GM19328 (cell line): Measurements from ENCODE around the gene CDK14.

ENCODE experiments used
- ATAC-seq: cut with Tn5 transposase; IDR thresholded peaks from one replicate; pipeline ENCODE4 v1.9.1; 2021; ENCODE audit warnings: mild to moderate bottlenecking, moderate library complexity; ENCODE audit not compliant: unreplicated experiment

Gene CDK14

DNA sequence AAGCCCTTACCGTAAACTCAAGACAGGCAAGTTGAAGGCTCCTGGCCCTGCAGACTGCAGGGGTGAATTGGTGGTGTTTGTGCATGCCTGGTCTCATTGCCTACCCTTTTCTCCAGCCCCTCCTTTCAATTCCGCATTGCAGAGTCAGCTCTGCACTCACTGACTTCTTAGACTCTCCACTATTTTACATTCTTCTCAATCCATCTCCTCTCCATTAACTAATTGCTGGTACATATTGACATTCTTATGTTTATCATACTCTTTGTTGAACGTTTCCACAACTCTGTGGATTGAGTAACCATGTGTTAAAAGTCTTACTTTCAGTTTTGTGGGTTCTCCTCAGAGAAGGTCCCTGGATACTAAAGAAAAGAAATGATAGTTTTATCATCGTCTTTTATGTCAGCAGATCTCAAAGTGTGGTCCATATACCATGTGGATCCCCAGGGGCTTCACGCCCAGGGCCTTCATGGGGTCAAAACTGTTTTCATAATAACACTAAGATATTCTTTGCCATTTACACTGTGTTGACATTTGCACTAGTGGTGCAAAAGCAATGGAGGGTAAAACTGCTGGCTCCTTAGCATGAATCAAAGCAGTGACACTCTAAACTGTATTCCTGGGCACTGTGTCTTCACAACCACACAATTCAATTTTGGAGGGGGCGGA lies 532.7 kb downstream of the CDK14 start:
- no peak for ATAC-seq

DNA sequence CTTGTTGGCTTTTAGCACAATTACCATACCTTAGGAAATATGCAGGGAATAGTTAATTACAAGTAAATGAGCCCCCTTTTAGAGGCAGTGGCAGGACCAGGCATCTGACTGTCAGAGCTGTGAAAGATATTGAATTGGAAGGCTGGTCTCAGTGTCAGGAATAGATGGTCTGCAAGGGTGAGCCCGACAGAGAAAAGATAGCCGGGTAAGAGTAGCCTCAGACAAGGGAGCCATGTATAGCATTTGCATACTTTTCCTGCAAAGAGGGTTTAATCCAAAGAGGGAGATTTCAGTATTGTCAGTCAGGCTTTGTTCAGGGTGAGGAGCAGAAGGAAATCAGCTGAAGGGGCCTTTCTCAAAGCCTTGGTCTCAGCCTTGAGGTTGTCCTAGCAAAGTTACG lies 539.2 kb downstream of the CDK14 start:
- ATAC-seq: no peak

DNA sequence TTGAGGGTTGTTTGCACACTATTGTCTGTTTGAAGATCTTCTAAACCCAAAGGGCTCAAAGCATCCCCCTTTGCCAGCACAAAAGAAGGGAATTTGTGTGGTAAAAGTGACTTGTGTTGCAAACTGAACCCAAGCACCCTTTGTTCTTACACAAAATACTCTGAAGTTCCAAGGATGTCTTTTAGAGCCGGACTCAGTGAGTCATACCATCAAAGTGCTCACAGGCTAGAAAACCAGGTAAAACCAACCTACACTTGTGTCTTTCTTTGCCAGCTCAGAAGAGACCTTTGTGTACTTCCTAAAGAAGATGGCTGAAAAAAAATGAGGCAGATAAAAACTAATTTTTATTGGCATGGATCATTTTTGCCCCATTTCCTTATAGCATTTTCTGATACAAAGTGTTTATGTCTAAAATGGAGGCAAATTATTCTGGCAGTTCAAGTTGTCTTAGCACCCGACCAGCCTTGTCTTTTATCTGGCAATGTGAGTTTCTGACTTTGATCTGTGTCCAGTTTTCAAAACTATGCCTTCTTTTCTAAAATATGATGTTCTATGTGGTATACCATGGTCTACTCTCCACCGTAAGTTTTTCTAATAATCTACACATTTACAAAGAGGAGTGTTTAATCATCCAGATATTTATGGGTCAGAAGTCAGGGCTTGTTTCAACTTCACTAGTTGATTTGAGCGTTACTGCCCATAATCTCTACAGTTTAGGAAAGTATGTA lies 539.7 kb downstream of the CDK14 start:
- no peak for ATAC-seq

DNA sequence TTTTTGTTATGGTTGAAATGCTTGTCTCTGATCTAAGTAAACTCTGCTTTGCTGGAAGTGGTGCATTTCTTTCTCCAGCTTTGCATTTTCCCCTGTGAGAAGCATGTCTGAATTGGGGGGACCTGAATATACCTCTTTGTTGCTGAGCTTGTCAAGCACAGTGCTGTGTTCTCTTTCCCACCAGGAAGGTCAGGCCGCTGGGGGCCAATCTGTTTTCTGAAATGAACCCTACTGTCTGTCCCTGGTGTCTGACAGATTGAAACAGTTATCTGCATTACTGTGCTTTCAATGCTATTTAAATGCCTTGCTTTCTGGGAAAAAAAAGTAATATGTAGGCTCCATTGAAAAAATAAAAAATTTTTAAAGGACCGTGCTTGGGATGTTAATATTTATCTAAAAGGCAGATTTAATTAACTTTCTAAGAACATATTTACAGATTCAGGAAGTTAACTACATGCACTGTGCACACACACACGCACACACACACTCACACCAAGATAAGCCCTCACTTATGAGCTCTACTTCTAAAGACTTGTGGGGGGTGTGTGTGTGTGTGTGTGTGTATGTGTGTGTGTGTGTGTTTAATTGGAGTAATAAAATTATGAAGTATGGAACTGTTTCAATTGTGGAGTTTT lies 541.1 kb downstream of the CDK14 start:
- no peak for ATAC-seq

DNA sequence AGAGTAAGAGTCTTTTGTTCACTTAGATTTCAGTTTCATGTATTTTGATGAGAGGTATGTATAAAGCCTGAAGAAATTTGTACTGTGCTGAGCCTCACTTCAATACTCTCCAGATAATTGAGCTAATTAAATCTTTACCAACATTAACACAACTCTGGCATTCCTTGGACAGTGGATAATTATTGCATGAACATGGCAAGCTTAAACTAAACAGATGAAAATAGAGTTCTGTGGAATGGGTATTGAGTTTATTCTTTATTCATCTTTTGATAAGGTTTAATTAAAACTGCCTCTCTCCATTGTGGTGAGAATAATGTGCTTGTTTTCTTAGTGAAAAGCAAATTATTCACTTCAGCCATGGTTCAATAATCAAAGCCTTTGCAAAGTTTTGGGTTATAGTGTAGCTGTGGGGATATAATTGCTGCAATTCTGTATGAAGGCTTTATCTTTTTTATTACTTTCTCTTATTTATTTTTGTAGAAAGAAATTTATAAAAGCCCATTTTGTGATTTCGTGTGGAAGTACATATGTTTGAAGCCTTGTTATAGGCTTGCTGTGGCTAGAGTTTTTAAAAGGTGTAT lies 541.8 kb downstream of the CDK14 start:
- no peak for ATAC-seq

DNA sequence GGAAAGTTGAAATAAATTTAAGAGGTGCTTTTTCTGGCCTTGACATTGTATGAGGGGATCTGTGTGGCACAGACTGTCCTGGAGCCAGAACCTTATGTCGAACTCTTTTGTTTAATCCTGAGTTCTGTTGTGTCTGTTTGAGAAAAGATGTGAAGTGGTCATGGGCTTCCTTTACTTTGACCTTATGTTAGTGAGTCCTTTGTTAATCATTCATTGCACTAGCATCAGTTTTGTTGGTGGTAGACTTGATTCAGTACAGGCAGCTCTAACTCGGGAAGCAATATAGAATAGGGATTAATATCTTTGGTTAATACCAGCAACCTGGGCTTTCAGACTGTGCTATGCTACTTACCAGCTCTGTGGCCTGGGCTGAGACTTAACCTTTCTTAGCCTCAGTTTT lies 544.2 kb downstream of the CDK14 start:
- ATAC-seq: no peak

DNA sequence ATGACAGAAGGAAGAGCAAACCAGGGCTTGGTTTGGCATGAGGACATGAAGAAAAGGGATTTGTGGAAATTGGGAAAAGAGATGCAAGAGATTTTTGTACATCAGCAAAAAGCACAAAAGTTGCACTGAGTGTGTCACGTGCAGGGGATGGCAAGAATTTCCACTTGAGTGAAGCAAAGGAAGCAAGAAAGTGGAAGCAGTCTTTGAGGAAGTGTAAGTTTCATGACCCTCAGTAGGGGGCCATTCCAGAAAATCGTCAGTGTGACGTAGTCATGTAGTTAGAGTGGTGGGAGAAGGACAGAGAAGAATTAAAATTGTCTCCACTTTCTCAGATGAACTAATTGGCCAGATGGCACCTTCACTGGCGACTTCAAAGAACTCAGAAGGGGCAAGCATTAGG lies 544.9 kb downstream of the CDK14 start:
- ATAC-seq: no peak

DNA sequence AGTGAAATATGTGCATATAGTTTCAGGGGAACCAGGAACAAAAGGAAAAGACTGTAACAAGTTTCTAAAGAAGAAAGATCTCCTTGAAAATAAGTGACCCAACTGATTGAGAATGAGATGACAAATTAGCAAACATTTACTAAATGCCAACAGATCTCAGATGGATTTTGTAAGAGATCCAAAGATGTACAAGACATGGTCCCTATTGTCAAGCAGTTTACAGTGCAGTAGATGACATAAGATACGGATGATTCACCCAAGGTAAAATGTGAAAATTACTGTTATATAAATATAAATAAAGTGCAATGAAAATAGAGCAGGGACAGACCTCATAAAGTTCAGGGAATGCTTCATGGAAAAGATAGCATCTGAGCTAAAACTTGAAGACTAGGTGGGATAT lies 546.6 kb downstream of the CDK14 start:
- ATAC-seq: no peak

DNA sequence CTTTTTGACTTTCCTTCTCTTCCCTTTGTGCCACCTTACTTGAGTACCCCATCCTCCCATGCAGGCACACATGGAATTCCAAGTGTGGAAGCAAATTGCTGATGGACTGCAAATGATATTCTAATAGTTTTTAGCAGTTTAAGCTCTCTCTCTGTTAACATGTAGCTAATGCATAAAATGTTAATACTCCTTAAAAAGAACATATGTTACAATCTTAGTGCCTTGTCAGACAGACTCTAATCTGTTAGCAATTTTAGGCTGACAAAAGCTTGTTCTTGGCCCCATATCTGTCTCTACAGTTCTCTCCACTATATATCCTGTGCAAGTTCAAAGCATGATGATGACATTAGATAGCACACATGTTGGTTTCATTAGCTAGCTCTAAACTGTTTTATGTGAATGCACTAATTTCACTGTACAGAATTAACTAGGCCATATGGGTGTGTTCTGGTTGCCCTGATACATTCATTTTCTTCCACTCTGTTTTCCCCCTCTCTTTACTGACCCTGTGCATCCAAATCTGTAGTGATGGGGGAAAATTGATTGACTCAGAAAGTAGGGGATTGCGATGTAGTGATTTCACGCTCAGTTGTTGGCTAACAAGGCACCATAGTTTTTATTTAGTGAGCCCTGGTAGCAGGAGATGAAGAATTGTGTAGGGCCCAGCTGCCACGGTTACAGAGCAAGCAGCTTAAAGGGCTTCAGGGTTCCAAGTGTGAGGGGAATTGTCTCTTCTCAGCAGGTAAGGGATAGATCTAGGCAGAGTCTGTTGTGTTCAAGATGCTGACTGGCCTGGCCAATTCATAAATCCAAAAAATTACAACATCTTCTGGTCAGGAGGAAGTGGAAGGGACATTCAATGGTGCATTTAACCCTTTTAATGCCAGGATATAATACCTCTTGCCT lies 553.5 kb downstream of the CDK14 start:
- no peak for ATAC-seq

DNA sequence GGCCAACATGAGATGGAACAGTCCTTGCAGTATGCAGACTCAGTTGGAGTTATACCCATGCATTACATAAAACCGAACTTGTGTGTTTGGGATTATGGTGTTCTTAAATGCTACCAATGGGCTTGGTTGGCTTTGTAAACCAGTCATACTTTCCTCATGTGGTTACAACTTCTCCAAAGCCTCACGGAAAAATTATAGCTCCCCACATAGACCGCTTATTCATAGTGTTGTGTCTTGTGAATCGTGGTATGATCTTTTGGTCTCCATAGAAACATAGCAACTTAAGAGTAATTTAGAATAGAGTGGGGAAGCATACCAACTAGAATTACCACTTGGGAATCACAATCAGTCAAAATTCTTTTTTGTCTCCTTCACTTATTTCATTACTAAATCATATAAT lies 555.8 kb downstream of the CDK14 start:
- ATAC-seq: no peak

DNA sequence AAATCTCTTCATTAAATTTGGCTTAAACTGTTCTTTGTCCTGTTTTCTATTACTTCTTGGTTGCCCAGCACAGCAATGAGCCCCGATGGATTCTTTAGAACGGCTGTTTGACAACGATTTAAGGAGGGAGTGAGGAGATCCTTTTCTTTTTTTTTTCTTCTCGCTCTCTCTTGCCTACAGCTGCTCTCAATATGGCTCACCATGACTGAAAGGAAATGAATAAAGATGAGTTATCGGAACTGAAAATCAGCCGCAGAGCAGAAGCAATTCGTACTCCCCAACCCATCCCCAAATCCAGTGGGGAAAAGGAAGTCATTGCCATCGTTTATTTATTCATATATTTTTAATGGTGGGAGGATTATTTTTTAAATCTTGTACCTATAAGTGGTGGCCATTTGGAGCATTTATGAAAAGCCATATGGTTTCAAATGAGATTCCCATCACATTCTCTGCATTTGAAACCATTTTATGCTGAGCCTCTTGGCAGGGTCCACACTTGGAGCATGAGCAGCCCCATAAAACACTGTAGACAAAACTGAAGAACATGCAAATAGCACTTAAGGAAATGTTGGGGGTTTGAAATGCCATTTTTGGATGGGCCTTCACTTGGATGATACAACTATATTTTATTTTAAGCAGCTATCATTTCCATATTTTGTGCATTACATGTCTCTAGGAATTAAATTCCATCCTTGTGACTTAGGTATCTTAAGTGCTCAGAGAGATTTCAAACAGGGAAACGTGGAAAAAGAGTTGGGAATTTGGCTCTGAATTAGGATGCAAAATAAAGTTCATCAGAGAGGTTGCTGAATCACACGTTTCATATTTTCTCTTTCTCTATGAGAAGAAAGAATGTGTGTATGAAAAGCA lies 560.4 kb downstream of the CDK14 start:
- no peak for ATAC-seq

DNA sequence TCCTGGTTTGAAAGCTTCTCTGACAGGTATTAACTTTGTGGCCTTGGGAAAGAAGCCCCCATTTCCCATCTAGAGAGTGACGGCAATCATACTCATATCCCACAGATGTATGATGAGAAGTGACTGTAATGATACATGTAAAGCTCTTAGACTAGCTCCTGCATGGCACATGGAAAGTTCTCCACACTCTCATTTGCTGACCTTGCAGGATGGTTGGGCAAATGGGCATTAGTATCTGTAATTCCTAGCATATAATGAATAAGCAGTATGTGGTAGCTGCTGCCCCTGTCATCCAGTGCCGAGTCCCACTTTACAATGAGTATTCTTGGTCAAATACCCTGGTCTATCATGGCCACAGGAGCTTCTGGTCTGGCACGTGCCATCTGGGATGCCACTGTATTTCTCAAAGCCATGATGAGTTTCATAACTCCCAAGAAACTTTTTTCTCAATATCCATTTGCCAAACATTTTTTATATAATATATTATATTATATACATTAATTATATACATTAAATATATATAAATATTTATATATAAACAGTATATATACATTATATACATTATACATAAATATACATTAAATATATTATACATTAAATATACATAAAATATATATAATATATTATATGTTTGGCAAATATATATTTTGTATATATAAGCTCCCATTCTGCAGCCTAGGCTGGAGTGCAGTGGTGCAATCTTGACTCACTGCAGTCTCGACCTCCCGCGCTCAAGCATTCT lies 561.6 kb downstream of the CDK14 start:
- no peak for ATAC-seq

DNA sequence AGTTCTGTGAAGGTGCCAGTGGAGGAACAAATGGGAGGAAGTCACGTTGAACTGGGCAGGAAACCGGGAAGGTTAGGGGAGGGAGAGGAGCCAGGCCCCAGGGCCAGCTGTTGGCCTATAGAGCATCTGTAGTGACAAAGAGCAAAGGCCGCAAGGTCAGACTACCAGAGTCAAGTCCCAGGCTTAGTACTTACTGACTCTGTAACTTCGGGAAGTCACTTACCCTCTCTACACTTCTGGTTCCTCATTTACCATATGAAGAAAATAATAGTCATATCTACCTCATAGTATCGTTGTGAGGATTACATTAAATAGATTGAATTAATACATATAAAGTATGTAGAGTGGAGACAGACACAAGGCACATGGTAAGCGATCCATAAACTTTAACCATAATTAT lies 566.3 kb downstream of the CDK14 start:
- ATAC-seq: no peak

DNA sequence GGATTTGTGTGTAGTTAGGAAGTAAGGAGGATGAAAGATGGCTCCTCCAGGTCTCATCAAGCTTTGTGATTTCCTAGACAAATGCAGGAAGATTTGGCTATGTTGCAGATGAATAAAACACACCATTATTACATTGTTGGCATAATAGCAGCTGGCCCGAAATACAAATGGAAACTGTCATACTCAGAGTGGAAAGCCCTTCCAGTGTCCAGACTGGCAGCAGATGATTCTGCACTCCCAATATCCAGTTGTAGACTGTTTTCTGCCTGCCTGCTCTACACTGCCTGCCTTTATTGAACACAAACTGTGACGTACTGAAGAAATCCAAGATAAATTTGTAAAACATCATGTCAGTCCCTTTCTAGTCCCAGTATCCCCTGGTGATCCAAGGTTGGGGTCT lies 568.4 kb downstream of the CDK14 start:
- no peak for ATAC-seq

DNA sequence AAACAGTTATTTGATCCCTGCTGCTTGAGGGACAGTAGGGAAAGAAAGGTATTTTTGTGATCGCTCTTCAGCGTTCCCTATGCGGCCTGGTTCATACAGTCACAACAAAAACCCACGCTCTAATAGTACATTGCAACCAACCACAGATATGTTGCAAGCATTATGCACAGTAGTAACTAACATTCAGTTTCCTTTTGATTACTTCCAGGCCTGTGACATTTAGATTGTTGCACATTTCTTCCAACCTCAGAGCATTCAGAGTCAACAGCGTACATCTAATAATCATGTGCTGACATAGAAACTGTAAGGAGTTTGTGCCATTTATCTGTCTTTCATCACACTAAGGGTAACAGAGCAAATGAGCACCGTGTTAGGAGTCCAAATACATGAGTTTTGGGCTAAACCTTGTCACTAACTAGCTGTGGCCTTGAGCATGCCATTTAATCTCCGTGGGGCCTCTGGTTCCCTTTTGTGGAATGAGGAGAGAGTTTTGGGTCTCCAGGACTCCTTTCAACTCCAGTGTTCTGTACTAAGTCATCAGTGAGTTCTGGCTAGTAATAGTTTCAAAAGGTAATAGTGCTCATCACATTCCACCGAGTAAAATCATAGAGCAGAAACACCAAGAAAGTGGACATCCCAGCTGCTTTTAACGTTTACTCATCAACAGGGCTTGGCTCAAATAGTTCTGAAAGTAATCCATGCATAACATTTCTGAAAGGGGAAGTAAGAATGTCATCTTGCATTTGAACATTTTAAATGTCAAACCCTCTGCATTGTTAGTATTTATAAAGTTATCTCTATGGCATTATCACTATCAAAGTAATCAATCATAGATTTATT lies 569.1 kb downstream of the CDK14 start:
- peak; percentile 82 for ATAC-seq

DNA sequence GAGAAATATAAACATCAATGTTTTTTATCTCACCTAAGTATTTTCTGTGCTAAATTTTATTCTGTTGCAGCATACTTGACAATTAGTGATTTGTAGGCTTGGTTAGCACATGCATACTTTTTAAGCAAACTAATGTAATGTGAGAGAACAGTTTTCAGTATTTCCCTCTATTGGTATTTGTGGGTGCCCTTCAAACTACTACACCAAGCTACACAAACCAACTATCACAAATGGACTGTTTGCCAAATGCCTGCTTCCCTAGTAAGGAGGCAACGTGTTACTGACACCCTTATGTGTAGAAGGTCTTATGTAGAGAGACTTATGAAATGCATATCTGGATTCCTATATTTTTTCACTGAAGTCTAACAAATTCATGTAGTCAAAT lies 569.7 kb downstream of the CDK14 start:
- ATAC-seq: peak; percentile 21

DNA sequence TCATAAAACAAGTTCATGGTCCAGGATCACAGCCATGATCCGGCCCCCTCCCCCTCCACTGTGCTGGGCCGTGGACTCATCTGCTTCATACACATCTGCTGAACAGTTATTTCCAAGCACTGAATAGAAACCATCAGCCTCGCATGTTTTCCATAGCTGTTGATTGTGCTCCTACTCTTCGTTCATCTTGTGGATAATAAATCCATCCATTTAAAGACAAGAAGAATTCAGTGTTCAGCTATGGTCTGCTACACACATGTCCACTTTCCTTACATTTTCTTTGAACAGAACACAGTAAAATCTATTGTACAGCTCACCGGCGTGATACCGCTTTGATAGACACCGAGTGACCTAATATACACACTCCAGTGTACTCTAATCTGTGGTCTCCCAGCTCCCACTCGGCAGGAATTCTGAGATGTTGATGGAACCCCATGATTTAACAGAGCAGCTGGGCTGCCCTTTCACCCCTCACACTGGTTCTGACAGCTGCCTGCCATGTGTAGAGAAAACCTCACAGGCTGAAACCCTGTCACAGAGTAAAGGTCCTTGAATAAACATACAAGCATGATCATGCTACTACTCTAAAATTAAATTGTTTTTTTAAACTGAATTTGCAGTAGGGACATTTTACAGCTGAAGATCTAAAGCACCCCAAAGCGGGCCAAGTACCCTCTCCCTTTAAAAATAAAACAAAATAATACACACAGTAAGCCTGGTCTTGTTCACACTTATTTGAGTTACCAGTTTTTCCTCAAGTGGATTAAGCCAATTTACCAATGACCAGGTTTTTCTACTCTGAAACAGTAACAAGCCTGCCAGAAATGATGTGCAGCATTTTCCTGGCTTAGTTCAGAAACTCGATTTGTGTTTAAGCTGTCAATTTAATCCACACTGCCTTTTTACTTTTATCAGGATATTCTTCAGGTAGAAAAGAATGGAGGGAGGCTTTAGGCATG lies 573.0 kb downstream of the CDK14 start:
- no peak for ATAC-seq
